K562 (cell line): ENCODE data around the gene HARS2. TPM values are rescaled to one million over a fixed set of nuclear protein-coding genes. Genes with fewer than 3 reads are reported as not detected.

ENCODE experiments used
- ATAC-seq: fragments of 200-7000 bp; cut with Tn5 transposase; 3 replicates; pipeline ENCODE4 v1.9.1; 2020; ENCODE audit warnings: moderate library complexity
- BruUV-seq: library from RNA; stranded (reverse); fragments of 400-500 nt; replicated peaks from 2 replicates; lab custom pipeline; 2021; lab: Mats Ljungman, UMichigan
- CTCF ChIA-PET: fragments of 300-600 bp; formaldehyde crosslinking; extraction: SDS; loops from one replicate; lab custom pipeline; 2021; ENCODE audit warnings: low intra/inter-chr PET ratio; lab: Yijun Ruan, JAX
- POLR2A ChIA-PET: fragments of 300-600, 350-650 bp; sonication (Branson Sonifier 250); formaldehyde crosslinking; extraction: SDS; loops from one replicate; lab custom pipeline; 2021; ENCODE audit warnings: antibody characterized with exemption, inconsistent platforms; lab: Yijun Ruan, JAX
- DNase-seq, 4 experiments: peaks; one replicate each; pipeline versions ENCODE4 v3.0.0 to v3.0.0-alpha.2; 2011 to 2018; ENCODE audit warnings: low spot score in 3 of 4, mixed read lengths in 3 of 4; ENCODE audit errors: extremely low read depth in 1 of 4
- FAIRE-seq: peaks from 2 replicates; lab custom pipeline; 2011; peaks lifted over from hg19 to GRCh38; lab: Jason Lieb, UNC
- H2AFZ ChIP-seq: 2 replicates; pipeline ENCODE4 v1.6.0; 2011; ENCODE audit warnings: low read depth, low read length, control low read depth, inconsistent platforms
- H3K27ac ChIP-seq: fragments of 200-600 bp; 3 replicates; pipeline ENCODE4 v1.8.0; 2011; ENCODE audit warnings: low read depth, mild to moderate bottlenecking, control low read depth, inconsistent platforms, low read length, moderate library complexity, mixed read lengths; ENCODE audit errors: extremely low read depth
- H3K27me3 ChIP-seq, 2 experiments: fragments of 300-600 bp in 1 of 2; 2 replicates in 1 of 2; 3 replicates in 1 of 2; pipeline versions ENCODE4 v1.6.0 to v1.8.0; 2011; ENCODE audit warnings: inconsistent platforms in 2 of 2, low read length in 2 of 2, mild to moderate bottlenecking in 1 of 2, mixed read lengths in 1 of 2, moderate library complexity in 1 of 2; ENCODE audit not compliant: control insufficient read depth in 2 of 2, insufficient read depth in 2 of 2
- H3K36me3 ChIP-seq: fragments of 300-600 bp; 3 replicates; pipeline ENCODE4 v1.8.0; 2011; ENCODE audit warnings: mild to moderate bottlenecking, low read length, inconsistent platforms; ENCODE audit not compliant: control insufficient read depth, insufficient read depth
- H3K4me1 ChIP-seq, 2 experiments: fragments of 200-600 bp in 1 of 2; replicated peaks in 1 of 2; 2 replicates in 1 of 2; 3 replicates in 1 of 2; pipeline versions ENCODE4 v1.5.1 to v1.8.0; 2011; ENCODE audit warnings: inconsistent platforms in 2 of 2, low read length in 2 of 2, mild to moderate bottlenecking in 1 of 2, mixed read lengths in 1 of 2, moderate library complexity in 1 of 2; ENCODE audit not compliant: control insufficient read depth in 2 of 2, insufficient read depth in 2 of 2
- H3K4me2 ChIP-seq: 2 replicates; pipeline ENCODE4 v1.6.1; 2011; ENCODE audit warnings: low read length, control low read depth, inconsistent platforms, mixed read lengths; ENCODE audit not compliant: insufficient read depth
- H3K4me3 ChIP-seq: fragments of 200-600 bp; sonication (generic), shearing (Covaris generic); 2 replicates; pipeline ENCODE4 v1.5.1; 2016; ENCODE audit warnings: control low read depth, inconsistent platforms
- H3K79me2 ChIP-seq: fragments of 200-600 bp; 3 replicates; pipeline ENCODE4 v1.8.0; 2011; ENCODE audit warnings: low read length, inconsistent platforms; ENCODE audit not compliant: control insufficient read depth, insufficient read depth
- H3K9ac ChIP-seq, 2 experiments: 2 replicates each; pipeline versions ENCODE4 v1.6.0 to v1.6.1; 2011; ENCODE audit warnings: low read depth in 2 of 2, low read length in 2 of 2, control low read depth in 1 of 2, inconsistent platforms in 1 of 2, mild to moderate bottlenecking in 1 of 2, mixed read lengths in 1 of 2; ENCODE audit not compliant: insufficient read depth in 1 of 2
- H3K9me1 ChIP-seq: one replicate; pipeline ENCODE4 v1.6.0; 2011; ENCODE audit warnings: inconsistent platforms, mild to moderate bottlenecking, low read length, moderate library complexity; ENCODE audit not compliant: control insufficient read depth, insufficient read depth
- H3K9me3 ChIP-seq: replicated peaks from 2 replicates; pipeline ENCODE4 v1.5.1; 2011; ENCODE audit warnings: low read depth, low read length, inconsistent platforms; ENCODE audit not compliant: control insufficient read depth, insufficient read depth
- H4K20me1 ChIP-seq: replicated peaks from 2 replicates; pipeline ENCODE4 v1.6.1; 2011; ENCODE audit warnings: low read length, inconsistent platforms, mixed read lengths; ENCODE audit not compliant: control insufficient read depth, insufficient read depth
- CREB1 ChIP-seq, 2 experiments: sonication (generic) in 1 of 2; formaldehyde crosslinking in 1 of 2; IDR thresholded peaks; 2 replicates each; pipeline versions ENCODE4 v1.6.1 to v1.8.0; 2012 to 2022; ENCODE audit warnings: inconsistent platforms in 1 of 2, mild to moderate bottlenecking in 1 of 2, missing genetic modification reagents in 1 of 2, moderate library complexity in 1 of 2
- CTCF ChIP-seq, 3 experiments: IDR thresholded peaks in 2 of 3; conservative IDR thresholded peaks in 1 of 3; 2 replicates each; pipeline ENCODE4 v1.5.1; 2011 to 2012; ENCODE audit warnings: low read length in 3 of 3, mild to moderate bottlenecking in 3 of 3, control low read depth in 2 of 3, improper control_type of control experiment in 1 of 3, inconsistent platforms in 1 of 3, low read depth in 1 of 3, mixed read lengths in 1 of 3, moderate library complexity in 1 of 3; ENCODE audit not compliant: insufficient read depth in 2 of 3
- NR2F6 ChIP-seq: fragments of 450-650 bp; formaldehyde crosslinking; IDR thresholded peaks from 2 replicates; pipeline ENCODE4 v1.4.0; 2020; ENCODE audit warnings: mild to moderate bottlenecking
- PYGO2 ChIP-seq: fragments of 450-650 bp; IDR thresholded peaks from 2 replicates; pipeline ENCODE4 v1.6.1; 2016; ENCODE audit warnings: mild to moderate bottlenecking, missing genetic modification characterization, moderate library complexity, missing compliant biosample characterization
- STAG1 ChIP-seq: sonication (generic); formaldehyde crosslinking; IDR thresholded peaks from 2 replicates; pipeline ENCODE4 v1.5.0; 2020; ENCODE audit warnings: missing genetic modification reagents, borderline replicate concordance
- TCF3 ChIP-seq: sonication (generic); formaldehyde crosslinking; IDR thresholded peaks from 2 replicates; pipeline ENCODE4 v1.4.0; 2020; ENCODE audit warnings: mild to moderate bottlenecking, missing genetic modification reagents
- ZNF316 ChIP-seq: fragments of 450-650 bp; IDR thresholded peaks from 2 replicates; pipeline ENCODE4 v1.6.1; 2016
- ZNF512 ChIP-seq: IDR thresholded peaks from 2 replicates; pipeline ENCODE4 v1.6.1; 2016; ENCODE audit warnings: missing genetic modification characterization, missing compliant biosample characterization
- WGBS: fragments of 100-300 bp; shearing (Covaris generic); methylation state at CpG from one replicate; pipeline ENCODE4 v1.1.6; 2016; ENCODE audit warnings: low coverage, mixed read lengths; ENCODE audit not compliant: insufficient coverage; ENCODE audit errors: missing lambda C conversion rate; 5-methylcytosine and 5-hydroxymethylcytosine counted together
- in situ Hi-C: fragments of 300-500 bp; cut with MboI; formaldehyde crosslinking; loops from 4 replicates; pipeline ENCODE4 v1.15.0; 2018; ENCODE audit warnings: inconsistent platforms, mixed read lengths
- intact Hi-C: fragments of 100-400 bp; cut with micrococcal nuclease; formaldehyde crosslinking; loops from 2 replicates; pipeline ENCODE4 v1.14.2; 2022
- polyA plus RNA-seq, 8 experiments: library from polyadenylated mRNA; depleted of rRNA in 4 of 8; stranded (reverse) in 5 of 8; unstranded in 3 of 8; fragments of >200 nt; fragmentation: Nextera tagmentation in 2 of 8; fragmentation: Illumina TruSeq in 1 of 8; extraction: Ambion mirVana in 2 of 8; extraction: Trizol in 1 of 8; gene quantifications; 2 replicates each; pipeline versions ENCODE4 v1.2.1 to v1.2.3, GENCODE V29; 2011 to 2014; ENCODE audit warnings: inconsistent platforms in 1 of 8, missing spikeins in 1 of 8
- total RNA-seq, 7 experiments: library from RNA; depleted of rRNA in 6 of 7; stranded (reverse); fragments of >200 nt in 6 of 7; fragmentation: Illumina TruSeq in 2 of 7; extraction: Trizol in 2 of 7; gene quantifications; 2 replicates each; pipeline versions ENCODE4 v1.2.1 to v1.2.3, GENCODE V29; 2011 to 2021; ENCODE audit warnings: low replicate concordance in 1 of 7

The HARS2 gene
- total and polyA plus RNA-seq, 9 of the 15 experiments (the other 6 are each of a cell fraction or from before 2014, with no cell fraction given), result 8.5 to 41.6 (median 27.1) TPM

GRCh38 chr5:140733098-140733497 is 41.8 kb downstream of the HARS2 start:
- H3K9me3 ChIP-seq, result no peaks in the 10 kb centered on the region
- TF ChIP-seq TCF3 (CRISPR knock-in tag) (no peak), NR2F6 (CRISPR knock-in tag) (no peak), PYGO2 (tag) (no peak), CREB1 (IDR thresholded peaks at IDR 0.05) (no peak), CREB1 (CRISPR knock-in tag; IDR thresholded peaks at IDR 0.05) (no peak)
- TF ChIP-seq, all 486 proteins: peak for 0
- POLR2A ChIA-PET, result no interaction called here
- WGBS, result 21% methylated on average over 4 of the region's 4 CpGs
- Histone ChIP-seq H3K9ac (no peak overlapping the region), H3K27me3 (no peaks in the 10 kb centered on the region), H3K27ac (no peak overlapping the region), H3K4me1 (no peaks in the 10 kb centered on the region; a peak in 1 of 5 replicates), H4K20me1 (no peaks in the 10 kb centered on the region), H3K4me3 (no peak overlapping the region), H2AFZ (peak overlapping the region; percentile 47), H3K36me3 (no peaks in the 10 kb centered on the region), H3K9me1 (no peaks in the 10 kb centered on the region), H3K4me2 (no peak overlapping the region), H3K79me2 (no peaks in the 10 kb centered on the region)
- no peak for FAIRE-seq
- intact Hi-C loops (loop anchor here (5.0 kb wide), 1 partner anchor 491 kb away; no protein-coding TSS in a partner anchor), in situ Hi-C loops (no loop called here)
- CTCF ChIA-PET, result no interaction called here
- DNase-seq, result no peak
- peak; percentile 59 for ATAC-seq
- BruUV-seq, result no TSS peak

- Histone ChIP-seq H3K4me2 (no peak overlapping the region), H3K9me3 (no peaks in the 10 kb centered on the region; the same call in 1 of the 2 replicates), H3K4me1 (no peaks in the 10 kb centered on the region), H4K20me1 (no peaks in the 10 kb centered on the region), H2AFZ (peak overlapping the region; percentile 27), H3K27me3 (no peaks in the 10 kb centered on the region), H3K9ac (no peak overlapping the region), H3K27ac (no peak overlapping the region), H3K79me2 (no peaks in the 10 kb centered on the region), H3K36me3 (no peaks in the 10 kb centered on the region), H3K4me3 (no peak overlapping the region), H3K9me1 (no peaks in the 10 kb centered on the region)
- peak; percentile 99 for ATAC-seq
- CTCF ChIA-PET, result interaction anchor here (0.6 to 1.1 kb wide), 4 partner anchors 60 to 588 kb away, joined by 3 to 4 read pairs (median 4); partner anchors contain the start of gene PCDHA2
- FAIRE-seq, result peak; percentile 96
- BruUV-seq, result no TSS peak
- in situ Hi-C loops (no loop called here), intact Hi-C loops (loop anchor here (1.0 to 5.0 kb wide), 2 partner anchors 361 to 492 kb away; no protein-coding TSS in a partner anchor)
- 0% methylated on average over 7 of the region's 7 CpGs for WGBS
- peak; percentile 59 to 72 (median 64) for DNase-seq
- POLR2A ChIA-PET, result interaction anchor here (1.8 kb wide), 1 partner anchor 9 kb away, joined by 6 read pairs; no protein-coding TSS in a partner anchor
- peak; percentile 73 to 84 (median 75) for TF ChIP-seq CTCF (IDR thresholded peaks at IDR 0.05 in 2 of 3, conservative IDR thresholded peaks at IDR 0.05 in 1 of 3; ENCODE audit: insufficient read depth in 2 of 3, low read depth in 1 of 3, low read length in 3 of 3)
- no peak for TF ChIP-seq ZNF316
- no peak for TF ChIP-seq ZNF512 (tag)
- TF ChIP-seq STAG1, result peak; percentile 57; the same call in 1 of the 2 replicates
Measured at GRCh38 chr5:140734354-140734753, 43.1 kb downstream of the HARS2 start.
